ENCODE measurements around the gene SNX32.
"Not testable (repeated sequence)": the region's sequence is repeated elsewhere in the genome, so short reads cannot be mapped to it uniquely, and the experiment has no call there.

Gene SNX32

GRCh38 chr11:65847746-65848145 is 14.0 kb downstream of the SNX32 start:
- DNase-seq: no peak
- no peak for ATAC-seq
- peaks cover 7% of the 10 kb centered on the region for H3K4me1 Mint-ChIP-seq
- no peak overlapping the region for H3K4me3 Mint-ChIP-seq
- H3K9me3 Mint-ChIP-seq: peaks cover 0 to 9% of the 10 kb centered on the region in 2 donors
- no peaks in the 10 kb centered on the region for H3K27me3 Mint-ChIP-seq
- H3K27ac Mint-ChIP-seq: no peak overlapping the region

GRCh38 chr11:65848693-65849092 is 14.9 kb downstream of the SNX32 start:
- H3K27ac Mint-ChIP-seq, ATAC-seq, H3K9me3 Mint-ChIP-seq, DNase-seq, H3K4me3 Mint-ChIP-seq, H3K27me3 Mint-ChIP-seq: not testable (repeated sequence)
- H3K4me1 Mint-ChIP-seq: peaks cover 14% of the 10 kb centered on the region

- Mint-ChIP-seq H3K4me1 (peaks cover 21% of the 10 kb centered on the region), H3K27ac (peak overlapping the region in 1 of 2 donors; percentile 86), H3K9me3 (peaks cover 0 to 9% of the 10 kb centered on the region in 2 donors), H3K4me3 (no peak overlapping the region), H3K27me3 (no peaks in the 10 kb centered on the region)
- DNase-seq (no peak), ATAC-seq (peak; percentile 30)
Observed at GRCh38 chr11:65849366-65849765, 15.6 kb downstream of the SNX32 start.

- Mint-ChIP-seq H3K4me3 (peak overlapping the region in 1 of 2 donors; percentile 31), H3K27me3 (no peaks in the 10 kb centered on the region), H3K4me1 (peaks cover 25% of the 10 kb centered on the region), H3K9me3 (peaks cover 0 to 9% of the 10 kb centered on the region in 2 donors), H3K27ac (peak overlapping the region in 1 of 2 donors; percentile 89)
- no peak for DNase-seq
- ATAC-seq: peak; percentile 26
Observed at GRCh38 chr11:65849771-65850216, 16.0 kb downstream of the SNX32 start.

GRCh38 chr11:65850217-65851082 is 16.7 kb downstream of the SNX32 start:
- ATAC-seq (peak; percentile 29), DNase-seq (no peak)
- Mint-ChIP-seq H3K27ac (peak overlapping the region in 1 of 2 donors; percentile 89), H3K27me3 (no peaks in the 10 kb centered on the region), H3K4me3 (peak overlapping the region in 1 of 2 donors; percentile 31), H3K9me3 (peaks cover 0 to 9% of the 10 kb centered on the region in 2 donors), H3K4me1 (peaks cover 32% of the 10 kb centered on the region)

GRCh38 chr11:65851083-65851579 is 17.4 kb downstream of the SNX32 start:
- ATAC-seq (peak; percentile 6), DNase-seq (peak in 1 of 2 donors; percentile 34)
- Mint-ChIP-seq H3K9me3 (peaks cover 0 to 9% of the 10 kb centered on the region in 2 donors), H3K27me3 (no peaks in the 10 kb centered on the region), H3K27ac (no peak overlapping the region), H3K4me1 (peaks cover 38% of the 10 kb centered on the region), H3K4me3 (no peak overlapping the region)

GRCh38 chr11:65851811-65852507 is 18.2 kb downstream of the SNX32 start:
- no peak for ATAC-seq
- peaks cover 47% of the 10 kb centered on the region for H3K4me1 Mint-ChIP-seq

GRCh38 chr11:65852508-65853245 is 18.9 kb downstream of the SNX32 start:
- DNase-seq: no peak
- Mint-ChIP-seq H3K27ac (peak overlapping the region in 1 of 2 donors; percentile 77), H3K27me3 (no peaks in the 10 kb centered on the region)

More at GRCh38 chr11:65851811-65852507, 18.2 kb downstream of the SNX32 start:
- DNase-seq: no peak
- H3K27me3 Mint-ChIP-seq: no peaks in the 10 kb centered on the region
- peaks cover 0 to 9% of the 10 kb centered on the region in 2 donors for H3K9me3 Mint-ChIP-seq
- H3K27ac Mint-ChIP-seq: peak overlapping the region in 1 of 2 donors; percentile 77
- no peak overlapping the region for H3K4me3 Mint-ChIP-seq

GRCh38 chr11:65853246-65853979 is 19.6 kb downstream of the SNX32 start:
- H3K4me1 Mint-ChIP-seq: peaks cover 50% of the 10 kb centered on the region
- no peak overlapping the region for H3K4me3 Mint-ChIP-seq
- H3K27me3 Mint-ChIP-seq: no peaks in the 10 kb centered on the region

More at GRCh38 chr11:65852508-65853245, 18.9 kb downstream of the SNX32 start:
- Mint-ChIP-seq H3K4me3 (no peak overlapping the region), H3K9me3 (peaks cover 0 to 9% of the 10 kb centered on the region in 2 donors), H3K4me1 (peaks cover 47% of the 10 kb centered on the region)
- no peak for ATAC-seq

GRCh38 chr11:65854161-65854592 is 20.4 kb downstream of the SNX32 start:
- Mint-ChIP-seq H3K9me3 (peaks cover 0 to 9% of the 10 kb centered on the region in 2 donors), H3K4me3 (peak overlapping the region; percentile 26 to 70), H3K27me3 (no peaks in the 10 kb centered on the region), H3K4me1 (peaks cover 57% of the 10 kb centered on the region), H3K27ac (peak overlapping the region in 1 of 2 donors; percentile 80)
- ATAC-seq (no peak), DNase-seq (no peak)

More at GRCh38 chr11:65853246-65853979, 19.6 kb downstream of the SNX32 start:
- DNase-seq: no peak
- Mint-ChIP-seq H3K27ac (peak overlapping the region in 1 of 2 donors; percentile 97), H3K9me3 (peaks cover 0 to 9% of the 10 kb centered on the region in 2 donors)
- ATAC-seq: no peak

GRCh38 chr11:65854852-65855837 is 21.4 kb downstream of the SNX32 start:
- Mint-ChIP-seq H3K27ac (peak overlapping the region; percentile 57 to 80), H3K4me1 (peaks cover 57% of the 10 kb centered on the region), H3K27me3 (no peaks in the 10 kb centered on the region), H3K9me3 (peaks cover 0 to 9% of the 10 kb centered on the region in 2 donors), H3K4me3 (peak overlapping the region; percentile 96 to 97)
- DNase-seq (no peak), ATAC-seq (no peak)

GRCh38 chr11:65855927-65856363 is 22.2 kb downstream of the SNX32 start:
- H3K27ac Mint-ChIP-seq: peak overlapping the region; percentile 69 to 98
- H3K9me3 Mint-ChIP-seq: peaks cover 0 to 9% of the 10 kb centered on the region in 2 donors
- H3K4me1 Mint-ChIP-seq: peaks cover 58% of the 10 kb centered on the region
- H3K4me3 Mint-ChIP-seq: peak overlapping the region; percentile 96 to 97
- ATAC-seq (no peak), DNase-seq (no peak)
- H3K27me3 Mint-ChIP-seq: no peaks in the 10 kb centered on the region
